Psoas muscle (tissue), 8 donors: ENCODE data around the gene CYBC1. TPM values are rescaled to one million over a fixed set of nuclear protein-coding genes. Genes with fewer than 3 reads are reported as not detected.
"Not testable (repeated sequence)": the region's sequence is repeated elsewhere in the genome, so short reads cannot be mapped to it uniquely, and the experiment has no call there.

Experiments used
- ATAC-seq, 4 donors: fragments of 200-7000 bp; cut with Tn5 transposase; one replicate each; pipeline ENCODE4 v1.9.1; 2020; ENCODE audit warnings: moderate library complexity in 3 of 4, mild to moderate bottlenecking in 2 of 4
- DNase-seq, 2 donors: peaks; one replicate each; pipeline ENCODE4 v3.0.0-alpha.2; 2020
- H3K27ac ChIP-seq: fragments of 200-600 bp; one replicate; pipeline ENCODE4 v1.8.0; 2022
- H3K27me3 ChIP-seq, 3 donors: fragments of 200-600 bp in 1 of 3; one replicate each; pipeline versions ENCODE4 v1.6.1 to v1.8.0; 2013 to 2022; ENCODE audit warnings: low read length in 2 of 3, mild to moderate bottlenecking in 2 of 3, moderate library complexity in 1 of 3; ENCODE audit not compliant: insufficient read depth in 3 of 3
- H3K36me3 ChIP-seq, 2 donors: fragments of 200-600 bp in 1 of 2; one replicate each; pipeline versions ENCODE4 v1.6.1 to v1.8.0; 2013 to 2022; ENCODE audit warnings: low read depth in 1 of 2, mild to moderate bottlenecking in 1 of 2, moderate library complexity in 1 of 2; ENCODE audit not compliant: insufficient read depth in 1 of 2
- H3K4me1 ChIP-seq: fragments of 200-600 bp; one replicate; pipeline ENCODE4 v1.8.0; 2022
- H3K4me3 ChIP-seq: fragments of 200-600 bp; one replicate; pipeline ENCODE4 v1.8.0; 2022; ENCODE audit warnings: mild to moderate bottlenecking
- H3K9me3 ChIP-seq: fragments of 200-600 bp; one replicate; pipeline ENCODE4 v1.8.0; 2022
- CTCF ChIP-seq: fragments of 200-600 bp; IDR thresholded peaks from one replicate; pipeline ENCODE4 v1.8.0; 2022; ENCODE audit warnings: antibody characterized with exemption
- WGBS, 3 donors: extraction: QIAGEN DNeasy Blood & Tissue Kit; methylation state at CpG; one replicate each; pipeline versions ENCODE4 v1.1.6 to v1.1.7; 2013; 5-methylcytosine and 5-hydroxymethylcytosine counted together
- intact Hi-C, 2 donors: fragments of 100-400 bp; cut with DNase I; formaldehyde crosslinking; loops; one replicate each; pipeline versions ENCODE4 v1.11.0 to v1.14.2; 2022
- polyA plus RNA-seq, 3 donors: library from polyadenylated mRNA; stranded (reverse); fragments of 200-250 nt; gene quantifications; one replicate each; pipeline ENCODE4 v1.2.3, GENCODE V29; 2013
- total RNA-seq, 4 donors: library from RNA; stranded (reverse); fragmentation: NEBNext Ultra II Directional in 2 of 4; extraction: Animal tissue kit (Norgen Biotek cat#: 25700) in 2 of 4; gene quantifications; one replicate each; pipeline versions ENCODE4 v1.2.1 to v1.2.4, GENCODE V29; 2021 to 2023
- donor health status: healthy with polysubstance abuse.
- donor health status: DM: no; HTN: no; CAD: no; lungs with moderate emphysema.
- donor health status: Bipolar disorder and iron deficiency.
- donor health status: healthy.
- donor health status: DM: yes; HTN: yes; CAD: no.
- donor health status: DM: no; HTN: no; CAD: no.
- donor health status: DM: no; HTN: no; CAD: no.
- donor health status: DM: yes; HTN: yes; CAD: no.

The CYBC1 gene
- total and polyA plus RNA-seq, 7 donors = 14.4 to 31.6 (median 19.1) TPM

GRCh38 chr17:82414548-82415281 lies 35.8 kb downstream of the CYBC1 start:
- Histone ChIP-seq H3K4me3 (no peak overlapping the region), H3K4me1 (peaks cover 15% of the 10 kb centered on the region), H3K27ac (no peak overlapping the region), H3K9me3 (no peaks in the 10 kb centered on the region), H3K36me3 (peaks cover 0 to 27% of the 10 kb centered on the region in 2 donors), H3K27me3 (no peaks in the 10 kb centered on the region)
- ATAC-seq = peak; percentile 67 to 79 (median 72)
- peak; percentile 78 to 84 for DNase-seq
- intact Hi-C loops = loop anchor here (1.0 to 2.0 kb wide), 2 partner anchors 62 kb away; no protein-coding TSS in a partner anchor
- WGBS, 3 donors = 16 to 23% (median 21%) methylated on average over 37 to 38 of the region's 38 CpGs
- TF ChIP-seq CTCF = peak; percentile 70

DNA sequence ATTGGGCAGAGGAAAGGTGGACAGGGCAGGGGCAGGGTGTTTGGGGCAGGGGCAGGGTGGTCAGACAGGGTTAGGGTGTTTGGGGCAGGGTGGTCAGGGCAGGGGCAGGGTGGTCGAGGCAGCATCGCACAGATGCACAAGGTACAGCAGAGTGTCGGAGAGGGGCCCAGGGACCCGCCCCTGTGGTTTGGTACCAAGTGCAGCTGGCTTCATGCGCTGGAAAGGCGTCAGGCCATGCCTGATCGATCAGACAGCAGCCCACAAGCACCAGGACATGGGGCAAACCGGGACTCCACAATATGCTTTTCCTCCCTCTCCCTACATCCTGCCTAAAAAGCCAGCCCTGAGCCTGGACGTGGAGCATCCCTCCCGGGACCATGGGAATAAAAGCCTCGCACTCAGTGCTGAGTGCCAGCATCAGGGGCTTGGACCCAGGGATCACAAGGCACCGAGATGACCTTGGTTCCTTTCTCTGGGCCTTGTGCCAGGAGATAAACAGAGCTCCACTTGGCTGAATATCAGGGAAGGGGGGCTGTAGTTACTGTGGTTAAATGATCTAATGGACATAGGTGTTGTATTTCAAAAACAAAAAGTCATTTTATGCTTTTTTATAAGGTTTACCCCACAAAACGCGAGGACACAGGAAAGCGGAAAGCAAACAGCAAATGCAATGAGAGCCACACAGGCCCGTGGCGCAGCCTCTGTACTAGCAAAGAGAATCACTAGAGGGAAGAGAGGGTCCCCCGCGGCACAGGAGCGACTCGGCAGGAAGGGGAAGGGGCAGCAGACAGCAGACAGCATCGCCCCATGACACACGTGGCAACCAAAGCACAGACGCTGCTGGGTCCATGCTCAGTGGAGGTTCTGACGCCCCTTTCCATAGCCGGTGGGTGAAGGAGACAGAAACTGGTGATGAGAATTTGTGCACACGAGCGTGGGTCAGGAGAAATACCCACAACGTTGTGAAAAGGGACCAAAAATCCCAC lies 37.7 kb downstream of the CYBC1 start:
- intact Hi-C loops = no loop called here
- peaks cover 0 to 37% of the 10 kb centered on the region in 2 donors for H3K36me3 ChIP-seq

GRCh38 chr17:82412081-82412480 lies 38.5 kb downstream of the CYBC1 start:
- intact Hi-C loops, H3K9me3 ChIP-seq, H3K27ac ChIP-seq, ATAC-seq, H3K27me3 ChIP-seq, DNase-seq, H3K4me3 ChIP-seq, H3K4me1 ChIP-seq: not testable (repeated sequence)
- WGBS, 3 donors = 89 to 91% (median 90%) methylated on average over 15 to 16 of the region's 16 CpGs
- peaks cover 0 to 37% of the 10 kb centered on the region in 2 donors for H3K36me3 ChIP-seq

More for the DNA sequence above, 37.7 kb downstream of the CYBC1 start:
- peaks cover 5% of the 10 kb centered on the region for H3K4me1 ChIP-seq
- WGBS, 3 donors = 81 to 86% (median 84%) methylated on average over 29 of the region's 29 CpGs
- no peak overlapping the region for H3K4me3 ChIP-seq
- TF ChIP-seq CTCF = no peak
- no peaks in the 10 kb centered on the region for H3K9me3 ChIP-seq
- H3K27me3 ChIP-seq = no peaks in the 10 kb centered on the region
- DNase-seq (no peak), ATAC-seq (no peak)
- H3K27ac ChIP-seq = no peak overlapping the region

GRCh38 chr17:82411396-82412053 lies 39.0 kb downstream of the CYBC1 start:
- Histone ChIP-seq H3K36me3 (peaks cover 0 to 37% of the 10 kb centered on the region in 2 donors), H3K4me3 (no peak overlapping the region), H3K4me1 (peaks cover 10% of the 10 kb centered on the region), H3K9me3 (no peaks in the 10 kb centered on the region), H3K27me3 (no peaks in the 10 kb centered on the region), H3K27ac (no peak overlapping the region)
- DNase-seq (no peak), ATAC-seq (no peak)
- 80 to 86% (median 80%) methylated on average over 24 of the region's 24 CpGs for WGBS, 3 donors
- intact Hi-C loops = no loop called here
- no peak for TF ChIP-seq CTCF
